CD14-positive monocyte (primary cell): ENCODE data around the gene TNNI3K. TPM values are rescaled to one million over a fixed set of nuclear protein-coding genes. Genes with fewer than 3 reads are reported as not detected.

Experiments
- DNase-seq, 3 donors: peaks; one replicate each; pipeline ENCODE4 v3.0.0-alpha.2; 2011 to 2022
- H2AFZ ChIP-seq: 2 replicates; pipeline ENCODE4 v1.6.0; 2012; ENCODE audit warnings: mild to moderate bottlenecking, low read depth, low read length, inconsistent platforms; ENCODE audit not compliant: insufficient read depth, poor library complexity, severe bottlenecking
- H3K27ac ChIP-seq, 2 donors: 1 replicate in 1 of 2; 2 replicates in 1 of 2; pipeline ENCODE4 v1.5.1; 2012 to 2013; ENCODE audit warnings: low read length in 2 of 2, control low read depth in 1 of 2, inconsistent platforms in 1 of 2, low read depth in 1 of 2, mild to moderate bottlenecking in 1 of 2
- H3K27me3 ChIP-seq, 2 donors: one replicate each; pipeline versions ENCODE4 v1.6.0 to v1.6.1; 2011 to 2013; ENCODE audit warnings: low read length in 2 of 2; ENCODE audit not compliant: control insufficient read depth in 2 of 2, insufficient read depth in 2 of 2
- H3K36me3 ChIP-seq, 2 donors: replicated peaks in 1 of 2; 1 replicate in 1 of 2; 2 replicates in 1 of 2; pipeline versions ENCODE4 v1.5.1 to v1.6.1; 2012 to 2013; ENCODE audit warnings: low read length in 2 of 2, control low read depth in 1 of 2, inconsistent platforms in 1 of 2, mild to moderate bottlenecking in 1 of 2; ENCODE audit not compliant: insufficient read depth in 2 of 2, control insufficient read depth in 1 of 2
- H3K4me1 ChIP-seq, 2 donors: 1 replicate in 1 of 2; 2 replicates in 1 of 2; pipeline versions ENCODE4 v1.5.1 to v1.6.1; 2012 to 2013; ENCODE audit warnings: low read length in 2 of 2, control low read depth in 1 of 2, inconsistent platforms in 1 of 2, mild to moderate bottlenecking in 1 of 2, moderate library complexity in 1 of 2; ENCODE audit not compliant: insufficient read depth in 2 of 2, control insufficient read depth in 1 of 2
- H3K4me2 ChIP-seq: replicated peaks from 2 replicates; pipeline ENCODE3; 2012; ENCODE audit warnings: low read length, moderate library complexity, mild to moderate bottlenecking; ENCODE audit not compliant: poor library complexity, severe bottlenecking; ENCODE audit errors: extremely low read depth
- H3K4me3 ChIP-seq, 3 experiments: fragments of 200-600 bp in 1 of 3; sonication (generic) in 1 of 3; replicated peaks in 1 of 3; 1 replicate in 2 of 3; 2 replicates in 1 of 3; pipeline ENCODE4 v1.5.1; 2011 to 2013; ENCODE audit warnings: low read length in 3 of 3, mild to moderate bottlenecking in 3 of 3, control low read depth in 2 of 3, low read depth in 2 of 3, inconsistent platforms in 1 of 3, moderate library complexity in 1 of 3
- H3K79me2 ChIP-seq: 2 replicates; pipeline ENCODE4 v1.6.0; 2012; ENCODE audit warnings: mild to moderate bottlenecking, control low read depth, inconsistent platforms, low read length, moderate library complexity; ENCODE audit not compliant: insufficient read depth
- H3K9ac ChIP-seq: 2 replicates; pipeline ENCODE4 v1.6.0; 2017; ENCODE audit warnings: low read length, mild to moderate bottlenecking; ENCODE audit not compliant: insufficient read depth, poor library complexity, severe bottlenecking
- H3K9me3 ChIP-seq, 2 donors: replicated peaks in 1 of 2; 1 replicate in 1 of 2; 2 replicates in 1 of 2; pipeline versions ENCODE4 v1.5.1 to v1.6.1; 2012 to 2013; ENCODE audit warnings: low read length in 2 of 2, control low read depth in 1 of 2; ENCODE audit not compliant: control insufficient read depth in 1 of 2, insufficient read depth in 1 of 2
- H4K20me1 ChIP-seq: 2 replicates; pipeline ENCODE4 v1.6.0; 2012; ENCODE audit warnings: mild to moderate bottlenecking, low read length, control low read depth, moderate library complexity; ENCODE audit not compliant: insufficient read depth
- H3K27ac Mint-ChIP-seq, 7 donors: one replicate each; pipeline ENCODE4 v1.8.0; 2020; ENCODE audit warnings: mild to moderate bottlenecking in 7 of 7, mixed read lengths in 7 of 7, moderate library complexity in 6 of 7, inconsistent platforms in 2 of 7
- H3K27me3 Mint-ChIP-seq, 3 donors: one replicate each; pipeline ENCODE4 v1.8.0; 2021 to 2022; ENCODE audit warnings: low read depth in 3 of 3, mild to moderate bottlenecking in 3 of 3, mixed read lengths in 3 of 3, moderate library complexity in 3 of 3, inconsistent platforms in 1 of 3
- H3K36me3 Mint-ChIP-seq, 2 donors: one replicate each; pipeline ENCODE4 v1.8.0; 2020; ENCODE audit warnings: mixed read lengths in 2 of 2, inconsistent platforms in 1 of 2, mild to moderate bottlenecking in 1 of 2
- H3K4me1 Mint-ChIP-seq: one replicate; pipeline ENCODE4 v1.8.0; 2020; ENCODE audit warnings: mild to moderate bottlenecking, mixed read lengths
- H3K4me3 Mint-ChIP-seq, 2 donors: one replicate each; pipeline ENCODE4 v1.8.0; 2020; ENCODE audit warnings: mild to moderate bottlenecking in 2 of 2, mixed read lengths in 2 of 2, moderate library complexity in 1 of 2
- H3K9me3 Mint-ChIP-seq, 7 donors: one replicate each; pipeline ENCODE4 v1.8.0; 2020 to 2022; ENCODE audit warnings: mixed read lengths in 7 of 7, mild to moderate bottlenecking in 6 of 7, moderate library complexity in 6 of 7, inconsistent platforms in 2 of 7
- CTCF ChIP-seq: fragments of 200-600 bp; IDR thresholded peaks from one replicate; pipeline ENCODE4 v1.8.0; 2022; ENCODE audit warnings: antibody characterized with exemption, mild to moderate bottlenecking
- WGBS: methylation state at CpG from one replicate; pipeline ENCODE4 v1.1.5; 2013; ENCODE audit warnings: missing lambda C conversion rate; ENCODE audit not compliant: insufficient coverage; 5-methylcytosine and 5-hydroxymethylcytosine counted together
- intact Hi-C, 2 donors: fragments of 100-400 bp; cut with micrococcal nuclease; formaldehyde crosslinking; loops; one replicate each; pipeline versions ENCODE4 v1.15.0 to v1.15.1; 2023
- polyA plus RNA-seq, 3 donors: library from polyadenylated mRNA; depleted of rRNA in 1 of 3; unstranded in 2 of 3; stranded (reverse) in 1 of 3; fragments of 300-500 nt in 2 of 3; fragments of >200 nt in 1 of 3; fragmentation: Illumina TruSeq in 2 of 3; gene quantifications; 1 replicate in 2 of 3; 2 replicates in 1 of 3; pipeline ENCODE4 v1.2.3, GENCODE V29; 2012 to 2021

The TNNI3K gene
- polyA plus RNA-seq, 3 donors, result 0.51 TPM; not detected in 2

GRCh38 chr1:74549932-74550331 lies 314.7 kb downstream of the TNNI3K start:
- H3K27me3 ChIP-seq, result no peaks in the 10 kb centered on the region
- H3K4me1 ChIP-seq, result no peaks in the 10 kb centered on the region
- no peaks in the 10 kb centered on the region for H3K79me2 ChIP-seq
- H2AFZ ChIP-seq, result no peak overlapping the region
- H4K20me1 ChIP-seq, result no peaks in the 10 kb centered on the region
- intact Hi-C loops, result no loop called here
- no peak for TF ChIP-seq CTCF
- H3K4me3 ChIP-seq, result no peak overlapping the region
- Mint-ChIP-seq H3K27ac (no peak overlapping the region), H3K36me3 (no peaks in the 10 kb centered on the region), H3K4me1 (no peaks in the 10 kb centered on the region), H3K9me3 (peaks cover 0 to 11% (median 6%) of the 10 kb centered on the region in 7 donors), H3K27me3 (peaks cover 0 to 2% (median 1%) of the 10 kb centered on the region in 3 donors), H3K4me3 (no peak overlapping the region)
- 100% methylated on average over 2 of the region's 2 CpGs for WGBS
- H3K36me3 ChIP-seq, result no peaks in the 10 kb centered on the region
- H3K9ac ChIP-seq, result no peak overlapping the region
- no peaks in the 10 kb centered on the region for H3K9me3 ChIP-seq
- no peak overlapping the region for H3K4me2 ChIP-seq
- DNase-seq, result no peak
- H3K27ac ChIP-seq, result no peak overlapping the region

GRCh38 chr1:74570797-74571492 lies 335.8 kb downstream of the TNNI3K start:
- no peak overlapping the region for H3K9ac ChIP-seq
- Mint-ChIP-seq H3K4me1 (no peaks in the 10 kb centered on the region), H3K27ac (no peak overlapping the region), H3K27me3 (no peaks in the 10 kb centered on the region), H3K4me3 (no peak overlapping the region), H3K9me3 (peaks cover 0 to 3% (median 0%) of the 10 kb centered on the region in 7 donors), H3K36me3 (no peaks in the 10 kb centered on the region)
- TF ChIP-seq CTCF, result no peak
- H3K4me2 ChIP-seq, result no peak overlapping the region
- intact Hi-C loops, result no loop called here
- no peak overlapping the region for H3K4me3 ChIP-seq
- no peaks in the 10 kb centered on the region for H3K79me2 ChIP-seq
- H3K27ac ChIP-seq, result no peak overlapping the region
- DNase-seq, result no peak
- no peaks in the 10 kb centered on the region for H3K36me3 ChIP-seq
- no peaks in the 10 kb centered on the region for H4K20me1 ChIP-seq
- H2AFZ ChIP-seq, result no peak overlapping the region
- 57% methylated on average over 11 of the region's 14 CpGs for WGBS
- no peaks in the 10 kb centered on the region for H3K4me1 ChIP-seq
- H3K9me3 ChIP-seq, result no peaks in the 10 kb centered on the region
- no peaks in the 10 kb centered on the region for H3K27me3 ChIP-seq
